Smooth muscle cell of bladder (primary cell): Measurements from ENCODE around the gene ZPBP2. TPM values are rescaled to one million over a fixed set of nuclear protein-coding genes. Genes with fewer than 3 reads are reported as not detected.

Experiments used
- total RNA-seq: library from RNA; depleted of rRNA; stranded (reverse); fragments of >200 nt; gene quantifications from 2 replicates; pipeline ENCODE4 v1.2.3, GENCODE V29; 2014

Gene ZPBP2
- total RNA-seq, result not detected in 2 replicates

GRCh38 chr17:39867880-39868553, at the start of gene ZPBP2:
ZPBP2 (plus strand) TSS chr17:39868202; CDS start chr17:39868355, 153 bp downstream.

GRCh38 chr17:39863918-39864746, 3.9 kb upstream of the ZPBP2 start, which contains the start of gene IKZF3:
IKZF3 (minus strand) TSS chr17:39864312; CDS start chr17:39864126, 186 bp downstream.

Other genes with a start within 250 kb of the ZPBP2 start
- gene PPP1R1B, start 241.2 kb upstream of the ZPBP2 start, total RNA-seq, result not detected in 2 replicates
- 19.8 and 30.2 TPM in 2 replicates for gene STARD3, start 231.1 kb upstream of the ZPBP2 start, total RNA-seq
- 0.14 and 0.37 TPM in 2 replicates for gene TCAP, start 202.9 kb upstream of the ZPBP2 start, total RNA-seq
- not detected in 2 replicates for gene PNMT, start 199.7 kb upstream of the ZPBP2 start, total RNA-seq
- 10.8 and 15.0 TPM in 2 replicates for gene PGAP3, start 180.1 kb upstream of the ZPBP2 start, total RNA-seq
- 27.7 and 34.1 TPM in 2 replicates for gene ERBB2, start 168.1 kb upstream of the ZPBP2 start, total RNA-seq
- gene MIEN1, start 137.7 kb upstream of the ZPBP2 start, total RNA-seq, result 13.7 and 16.4 TPM in 2 replicates
- not detected in 2 replicates for gene GRB7, start 130.3 kb upstream of the ZPBP2 start, total RNA-seq
- under 0.01 TPM in 1 of 2 replicates, not detected in the other for gene IKZF3, start 3.9 kb upstream of the ZPBP2 start, total RNA-seq
- gene GSDMB, start 50.4 kb downstream of the ZPBP2 start, total RNA-seq, result 3.0 and 8.9 TPM in 2 replicates
- gene ORMDL3, start 59.4 kb downstream of the ZPBP2 start, total RNA-seq, result 57.9 and 89.4 TPM in 2 replicates
- not detected in 2 replicates for gene LRRC3C, start 59.5 kb downstream of the ZPBP2 start, total RNA-seq
- not detected in 2 replicates for gene GSDMA, start 94.8 kb downstream of the ZPBP2 start, total RNA-seq
- gene PSMD3, start 112.6 kb downstream of the ZPBP2 start, total RNA-seq, result 76.9 and 83.2 TPM in 2 replicates
- 0.37 and 0.71 TPM in 2 replicates for gene CSF3, start 147.2 kb downstream of the ZPBP2 start, total RNA-seq
- gene MED24, start 186.2 kb downstream of the ZPBP2 start, total RNA-seq, result 21.5 and 25.7 TPM in 2 replicates
- 18.9 and 27.4 TPM in 2 replicates for gene THRA, start 194.8 kb downstream of the ZPBP2 start, total RNA-seq
- gene NR1D1, start 232.4 kb downstream of the ZPBP2 start, total RNA-seq, result 0.85 and 1.3 TPM in 2 replicates